NCI-H69 (cell line): ENCODE results near the gene OR1N2.
A peak's percentile ranks its signal among the peaks of the same experiment; 100 is the strongest.
"Not testable (repeated sequence)": the region's sequence is repeated elsewhere in the genome, so short reads cannot be mapped to it uniquely, and the experiment has no call there.

ENCODE experiments used
- DNase-seq: peaks from one replicate; lab custom pipeline; 2025; lab: John Stamatoyannopoulos, UW

OR1N2 gene, protein sequence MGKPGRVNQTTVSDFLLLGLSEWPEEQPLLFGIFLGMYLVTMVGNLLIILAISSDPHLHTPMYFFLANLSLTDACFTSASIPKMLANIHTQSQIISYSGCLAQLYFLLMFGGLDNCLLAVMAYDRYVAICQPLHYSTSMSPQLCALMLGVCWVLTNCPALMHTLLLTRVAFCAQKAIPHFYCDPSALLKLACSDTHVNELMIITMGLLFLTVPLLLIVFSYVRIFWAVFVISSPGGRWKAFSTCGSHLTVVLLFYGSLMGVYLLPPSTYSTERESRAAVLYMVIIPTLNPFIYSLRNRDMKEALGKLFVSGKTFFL

GRCh38 chr9:122552812-122553211 is at the start of gene OR1N2:
TSS of gene OR1N2 (plus strand) at chr9:122553112. CDS start at chr9:122553212, 100 bp downstream.
- DNase-seq, result no peak

DNA sequence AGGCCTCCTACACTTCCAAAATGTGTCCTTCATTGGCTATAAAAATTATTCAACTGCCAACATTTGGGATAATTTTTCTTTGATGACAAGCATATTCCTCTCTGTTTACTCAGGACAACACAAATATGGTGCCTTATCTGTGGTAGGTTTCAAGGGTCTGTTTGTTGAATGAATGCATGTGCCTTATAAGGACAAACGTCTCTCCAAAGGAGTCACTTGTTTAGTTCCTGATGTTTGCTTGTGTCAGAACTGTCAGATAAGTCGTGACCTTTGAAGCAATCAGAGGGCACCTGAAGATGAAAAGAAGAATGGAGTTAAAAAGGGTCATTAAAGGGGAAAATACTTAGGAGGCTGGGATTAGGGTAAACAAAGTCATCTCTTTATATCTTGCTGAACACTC is 45.9 kb upstream of the OR1N2 start:
- DNase-seq, result no peak

DNA sequence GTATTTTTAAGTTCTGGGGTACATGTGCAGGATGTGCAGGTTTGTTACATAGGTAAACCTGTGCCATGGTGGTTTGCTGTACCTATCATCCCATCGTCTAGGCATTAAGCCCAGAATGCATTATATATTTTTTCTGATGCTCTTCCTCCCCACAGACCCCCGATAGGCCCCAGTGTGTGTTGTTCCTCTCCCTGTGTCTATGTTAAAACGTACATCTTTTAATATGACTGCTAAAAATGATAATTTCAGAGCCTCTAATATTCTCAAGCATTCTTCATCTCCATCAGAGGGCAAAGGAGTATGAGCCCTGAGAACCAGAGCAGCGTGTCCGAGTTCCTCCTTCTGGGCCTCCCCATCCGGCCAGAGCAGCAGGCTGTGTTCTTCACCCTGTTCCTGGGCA is 42.4 kb upstream of the OR1N2 start, which contains the start of gene OR1J2:
OR1J2 (plus strand) TSS at position 301 of the 400 bp plus-strand sequence; CDS start at position 301, 0 bp downstream.
- no peak for DNase-seq

GRCh38 chr9:122518226-122518625 is 34.7 kb upstream of the OR1N2 start:
- no peak for DNase-seq

DNA sequence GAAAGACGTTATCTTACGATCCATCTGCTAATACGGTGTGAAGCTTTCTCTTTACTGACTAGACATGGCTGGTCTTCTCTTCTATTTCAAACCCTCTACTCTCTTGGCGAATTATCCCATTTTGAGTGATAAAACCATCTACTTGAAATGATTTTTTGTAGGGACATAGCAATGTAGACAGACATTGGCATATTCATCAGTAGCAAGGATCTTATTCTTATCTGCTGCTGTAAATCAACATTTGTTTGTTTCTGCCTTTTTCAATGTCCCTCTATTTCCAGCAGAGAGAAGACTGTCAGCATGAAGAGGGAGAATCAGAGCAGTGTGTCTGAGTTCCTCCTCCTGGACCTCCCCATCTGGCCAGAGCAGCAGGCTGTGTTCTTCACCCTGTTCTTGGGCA is 34.1 kb upstream of the OR1N2 start, which contains the start of gene OR1J4:
OR1J4 (plus strand) TSS at position 301 of the 400 bp plus-strand sequence; CDS start at position 301, 0 bp downstream.
- DNase-seq, result no peak

- DNase-seq, result no peak
These were observed 33.5 kb upstream of the OR1N2 start for GRCh38 chr9:122519376-122519775.

DNA sequence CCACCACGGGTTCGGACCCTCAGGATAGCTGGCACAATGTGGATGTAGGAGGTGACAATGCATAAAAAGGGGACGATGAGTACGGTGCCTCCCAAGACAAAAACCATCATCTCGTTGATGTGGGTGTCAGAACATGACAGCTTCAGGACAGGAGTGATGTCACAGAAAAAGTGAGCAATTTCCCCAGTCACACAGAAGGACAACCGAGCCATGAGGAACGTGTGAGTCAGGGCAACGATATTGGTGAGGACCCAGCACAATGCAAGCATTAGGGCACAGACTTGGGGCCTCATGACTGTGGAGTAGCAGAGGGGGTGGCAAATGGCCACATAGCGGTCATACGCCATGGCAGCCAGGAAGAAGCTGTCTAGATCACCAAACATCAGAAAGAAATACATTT is 26.3 kb upstream of the OR1N2 start:
- DNase-seq, result no peak

GRCh38 chr9:122527193-122527592 is 25.7 kb upstream of the OR1N2 start, which contains the start of gene OR1N1:
TSS of gene OR1N1 (minus strand) at chr9:122527293. CDS start at chr9:122527293, 0 bp downstream.
- no peak for DNase-seq

GRCh38 chr9:122531157-122531556 is 21.8 kb upstream of the OR1N2 start:
- DNase-seq, result not testable (repeated sequence)

DNA sequence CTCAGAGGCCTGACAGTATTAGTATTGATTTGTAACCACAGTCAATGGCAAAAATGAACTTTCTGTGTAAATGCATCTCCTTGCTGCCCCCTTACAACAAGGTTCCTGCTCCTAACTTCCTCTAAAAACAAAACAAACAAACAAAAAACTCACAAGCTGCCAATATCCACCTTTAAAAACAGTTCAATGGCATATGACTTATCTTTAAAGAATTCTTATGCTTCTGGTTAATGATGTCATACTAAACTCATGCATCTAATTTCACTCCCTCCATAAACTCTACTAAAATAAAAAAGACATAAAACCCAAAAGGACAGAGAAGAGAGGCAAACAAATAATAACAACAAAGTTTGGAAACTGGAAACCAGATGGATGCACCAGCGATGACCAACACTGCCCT is 16.8 kb upstream of the OR1N2 start:
- no peak for DNase-seq

GRCh38 chr9:122537066-122537465 is 15.8 kb upstream of the OR1N2 start:
- DNase-seq, result not testable (repeated sequence)

- no peak for DNase-seq
These were observed 14.2 kb upstream of the OR1N2 start for GRCh38 chr9:122538757-122539156.

DNA sequence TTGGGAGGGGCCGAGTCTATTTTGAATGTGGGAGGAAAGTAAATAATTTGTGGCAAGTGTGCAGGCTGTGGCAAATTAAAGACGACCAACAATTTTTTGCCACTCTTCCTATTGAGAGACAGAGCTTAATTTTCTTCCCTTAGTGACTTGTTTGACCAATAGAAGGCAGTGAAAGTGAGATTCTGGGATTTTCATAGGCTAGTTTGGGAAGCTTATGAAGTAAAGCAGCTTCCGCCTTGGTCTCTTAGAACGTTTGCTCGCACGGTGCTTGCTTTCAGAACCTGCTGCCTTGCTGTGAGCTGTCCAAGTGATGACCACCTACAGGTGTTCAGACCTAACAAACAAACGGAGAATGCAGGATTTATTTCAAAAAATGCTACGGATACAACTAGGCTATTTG is 6.7 kb upstream of the OR1N2 start:
- DNase-seq, result peak; percentile 18

- DNase-seq, result no peak
These were observed 1.5 kb upstream of the OR1N2 start for GRCh38 chr9:122551371-122551770.

- no peak for DNase-seq
These were observed 8.5 kb downstream of the OR1N2 start for GRCh38 chr9:122561446-122561845.

GRCh38 chr9:122562134-122562760 is 9.3 kb downstream of the OR1N2 start:
- DNase-seq, result no peak

- DNase-seq, result no peak
These were observed 15.0 kb downstream of the OR1N2 start for GRCh38 chr9:122567901-122568300.

GRCh38 chr9:122572456-122572855 is 19.5 kb downstream of the OR1N2 start:
- no peak for DNase-seq

DNA sequence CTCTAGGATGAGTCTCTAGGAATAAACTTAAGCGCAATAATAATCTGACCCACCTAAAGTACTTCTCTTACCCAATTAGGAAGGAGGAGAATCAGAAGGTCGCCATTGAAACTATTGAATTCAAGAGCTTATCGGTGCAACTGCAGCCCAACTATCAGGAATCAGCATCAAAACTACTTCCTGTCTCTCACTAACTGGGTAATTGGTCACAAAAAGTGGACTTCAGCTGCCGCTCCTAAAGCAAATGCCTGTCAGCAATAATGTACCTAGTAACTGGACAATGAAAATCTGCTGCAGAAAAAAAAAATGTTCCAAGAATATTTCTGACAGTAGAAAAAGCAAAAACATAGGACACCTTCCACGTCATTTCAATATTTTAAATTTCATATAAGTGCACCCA is 27.0 kb downstream of the OR1N2 start:
- no peak for DNase-seq

DNA sequence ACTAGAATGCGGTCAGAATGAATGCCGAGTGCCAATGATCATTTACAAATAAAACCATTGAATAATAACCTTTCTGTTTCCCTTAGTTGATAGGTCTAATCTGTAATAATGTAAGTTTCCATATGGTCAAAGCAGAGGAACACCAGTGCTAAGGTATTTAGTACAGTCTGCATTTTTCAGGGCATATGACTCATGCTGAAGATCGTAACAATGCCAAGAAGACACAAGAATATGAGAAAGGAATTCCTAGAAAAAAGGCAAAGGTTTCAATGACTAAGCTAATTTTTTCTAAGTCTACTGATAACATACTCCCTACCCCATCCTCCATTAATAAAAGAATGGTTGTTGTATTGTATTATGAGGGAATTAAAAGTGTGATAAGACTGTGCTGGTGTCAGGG is 27.4 kb downstream of the OR1N2 start:
- DNase-seq, result no peak

GRCh38 chr9:122583284-122583683 is 30.4 kb downstream of the OR1N2 start, which contains the start of gene OR1L8:
TSS of gene OR1L8 (minus strand) at chr9:122583384. CDS start at chr9:122568477, 14,907 bp downstream.
- not testable (repeated sequence) for DNase-seq
